ENCODE data around the gene PEX14. TPM values are rescaled to one million over a fixed set of nuclear protein-coding genes. Genes with fewer than 3 reads are reported as not detected.
A peak's percentile ranks its signal among the peaks of the same experiment; 100 is the strongest.

PEX14 gene
- total and polyA plus RNA-seq, 8 donors, result 8.2 to 26.3 (median 12.6) TPM

DNA sequence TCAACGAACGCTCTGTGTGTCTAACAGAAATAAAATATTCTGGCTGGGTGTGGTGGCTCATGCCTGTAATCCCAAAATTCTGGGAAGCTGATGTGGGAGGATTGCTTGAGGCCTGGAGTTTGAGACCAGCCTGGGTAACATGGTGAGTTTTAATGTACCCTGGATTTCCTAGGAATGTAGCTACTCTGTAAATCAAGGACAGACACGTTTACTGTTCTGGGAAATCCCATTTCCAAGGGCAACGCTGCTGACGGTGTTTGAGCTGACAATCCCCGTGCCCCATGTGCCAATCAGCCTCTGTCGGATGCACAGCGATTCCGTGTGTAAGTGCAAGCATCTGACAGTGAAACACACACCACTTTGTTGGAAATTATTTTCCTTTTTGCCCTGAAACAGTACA lies 16.9 kb upstream of the PEX14 start:
- no peak for DNase-seq
- peaks cover 6 to 19% (median 9%) of the 10 kb centered on the region in 4 donors for H3K4me1 ChIP-seq
- WGBS, 5 donors, result 69 to 91% (median 85%) methylated on average over 9 of the region's 9 CpGs
- H3K4me3 ChIP-seq, result no peak overlapping the region
- H3K27ac ChIP-seq, result no peak overlapping the region
- no peaks in the 10 kb centered on the region for H3K9me3 ChIP-seq
- peaks cover 19 to 49% (median 40%) of the 10 kb centered on the region in 4 donors for H3K36me3 ChIP-seq
- H3K27me3 ChIP-seq, result no peaks in the 10 kb centered on the region
- TF ChIP-seq, protein P1, sequence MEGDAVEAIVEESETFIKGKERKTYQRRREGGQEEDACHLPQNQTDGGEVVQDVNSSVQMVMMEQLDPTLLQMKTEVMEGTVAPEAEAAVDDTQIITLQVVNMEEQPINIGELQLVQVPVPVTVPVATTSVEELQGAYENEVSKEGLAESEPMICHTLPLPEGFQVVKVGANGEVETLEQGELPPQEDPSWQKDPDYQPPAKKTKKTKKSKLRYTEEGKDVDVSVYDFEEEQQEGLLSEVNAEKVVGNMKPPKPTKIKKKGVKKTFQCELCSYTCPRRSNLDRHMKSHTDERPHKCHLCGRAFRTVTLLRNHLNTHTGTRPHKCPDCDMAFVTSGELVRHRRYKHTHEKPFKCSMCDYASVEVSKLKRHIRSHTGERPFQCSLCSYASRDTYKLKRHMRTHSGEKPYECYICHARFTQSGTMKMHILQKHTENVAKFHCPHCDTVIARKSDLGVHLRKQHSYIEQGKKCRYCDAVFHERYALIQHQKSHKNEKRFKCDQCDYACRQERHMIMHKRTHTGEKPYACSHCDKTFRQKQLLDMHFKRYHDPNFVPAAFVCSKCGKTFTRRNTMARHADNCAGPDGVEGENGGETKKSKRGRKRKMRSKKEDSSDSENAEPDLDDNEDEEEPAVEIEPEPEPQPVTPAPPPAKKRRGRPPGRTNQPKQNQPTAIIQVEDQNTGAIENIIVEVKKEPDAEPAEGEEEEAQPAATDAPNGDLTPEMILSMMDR (IDR thresholded peaks at IDR 0.05), result no peak
- no peak for TF ChIP-seq EP300 (IDR thresholded peaks at IDR 0.05)
- no peak for TF ChIP-seq POLR2A (IDR thresholded peaks at IDR 0.05)
- intact Hi-C loops (cut with DNase I; ENCODE audit: low total_unique reads), result no loop called here

DNA sequence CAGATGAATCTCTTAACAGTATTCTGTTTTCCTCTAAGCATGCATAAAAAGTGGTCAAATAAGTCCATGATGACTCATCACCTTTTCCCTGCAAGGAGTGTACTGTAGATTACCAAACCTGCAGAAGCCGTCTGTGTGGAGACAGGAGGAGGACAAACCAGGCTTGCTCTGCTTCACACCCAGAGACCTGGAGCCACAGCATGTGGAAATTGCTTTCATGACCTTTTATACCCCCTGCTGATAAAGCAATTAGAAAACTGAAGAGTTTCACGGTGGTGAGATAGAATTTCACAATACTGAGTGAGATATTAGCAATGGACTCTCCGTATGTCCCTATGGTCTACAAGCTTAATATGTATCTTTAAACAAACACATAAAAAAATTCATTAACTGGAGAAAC lies 15.6 kb upstream of the PEX14 start:
- Histone ChIP-seq H3K9me3 (no peaks in the 10 kb centered on the region), H3K27me3 (no peaks in the 10 kb centered on the region), H3K4me3 (no peak overlapping the region), H3K36me3 (peaks cover 30 to 62% (median 53%) of the 10 kb centered on the region in 4 donors), H3K27ac (peak overlapping the region in 2 of 5 donors; percentile 8 to 17), H3K4me1 (peaks cover 6 to 19% (median 9%) of the 10 kb centered on the region in 4 donors)
- intact Hi-C loops (cut with DNase I; ENCODE audit: low total_unique reads), result no loop called here
- peak in 1 of 2 donors; percentile 69 for DNase-seq
- no peak for TF ChIP-seq POLR2A (IDR thresholded peaks at IDR 0.05)
- peak in 1 of 3 donors; percentile 27 for TF ChIP-seq POLR2AphosphoS5 (IDR thresholded peaks at IDR 0.05)
- WGBS, 5 donors, result 28 to 50% (median 39%) methylated on average over 3 of the region's 3 CpGs

DNA sequence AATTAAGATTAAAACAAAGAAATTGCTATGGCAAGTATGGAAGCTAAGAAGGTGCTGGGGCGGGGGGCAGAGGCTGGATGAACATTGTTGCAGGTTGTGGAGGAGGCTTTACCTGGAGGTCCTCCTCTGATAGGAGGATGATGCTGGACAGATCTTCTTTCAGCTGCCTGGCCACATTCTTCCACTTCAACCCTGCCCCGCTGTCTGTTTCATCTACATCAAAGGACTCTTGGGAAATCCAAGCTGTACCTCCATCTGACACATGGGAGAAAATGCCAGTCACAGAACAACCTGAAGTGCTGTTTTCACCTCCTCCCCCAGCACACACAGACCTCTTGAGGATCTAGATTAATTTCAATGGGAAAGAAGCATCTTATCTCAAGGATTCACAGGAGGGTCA lies 7.7 kb upstream of the PEX14 start:
- Histone ChIP-seq H3K4me1 (peaks cover 10 to 15% (median 13%) of the 10 kb centered on the region in 4 donors), H3K9me3 (no peaks in the 10 kb centered on the region), H3K4me3 (no peak overlapping the region), H3K27ac (no peak overlapping the region), H3K27me3 (no peaks in the 10 kb centered on the region), H3K36me3 (peaks cover 55 to 75% (median 74%) of the 10 kb centered on the region in 4 donors)
- TF ChIP-seq POLR2AphosphoS5 (IDR thresholded peaks at IDR 0.05), result no peak
- TF ChIP-seq EP300 (IDR thresholded peaks at IDR 0.05), result no peak
- TF ChIP-seq POLR2A (IDR thresholded peaks at IDR 0.05), result no peak
- TF ChIP-seq, protein P1 (IDR thresholded peaks at IDR 0.05), result no peak
- intact Hi-C loops (cut with DNase I; ENCODE audit: low total_unique reads), result no loop called here
- 89 to 98% (median 98%) methylated on average over 2 of the region's 2 CpGs for WGBS, 5 donors
- DNase-seq, result no peak

DNA sequence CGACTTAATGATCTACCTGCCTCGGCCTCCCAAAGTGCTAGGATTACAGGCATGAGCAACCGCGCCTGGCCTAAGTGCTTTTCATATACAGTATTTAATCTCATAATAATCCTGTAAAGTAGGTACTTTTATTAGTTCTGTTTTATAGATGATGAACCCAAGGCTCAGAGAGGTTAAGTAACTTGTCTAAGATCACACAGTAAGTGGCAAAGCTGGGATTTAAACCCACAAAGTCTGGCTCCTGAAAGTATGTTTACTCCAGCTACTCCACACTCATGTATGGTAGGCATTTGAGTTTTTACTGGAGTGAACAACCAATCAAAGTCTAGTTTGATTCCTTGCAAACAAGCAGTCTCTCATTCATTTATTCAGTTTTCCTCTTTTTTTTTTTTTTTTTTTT lies 4.7 kb upstream of the PEX14 start:
- no peak for DNase-seq
- Histone ChIP-seq H3K27ac (no peak overlapping the region), H3K36me3 (peaks cover 27 to 46% (median 44%) of the 10 kb centered on the region in 4 donors), H3K4me3 (no peak overlapping the region), H3K9me3 (no peaks in the 10 kb centered on the region), H3K4me1 (peaks cover 10 to 33% (median 24%) of the 10 kb centered on the region in 4 donors), H3K27me3 (no peaks in the 10 kb centered on the region)
- intact Hi-C loops (cut with DNase I; ENCODE audit: low total_unique reads), result no loop called here
- no peak for TF ChIP-seq POLR2A (IDR thresholded peaks at IDR 0.05)
- TF ChIP-seq, protein P1 (IDR thresholded peaks at IDR 0.05), result no peak
- TF ChIP-seq EP300 (IDR thresholded peaks at IDR 0.05), result no peak
- TF ChIP-seq POLR2AphosphoS5 (IDR thresholded peaks at IDR 0.05), result no peak
- WGBS, 5 donors, result 95 to 99% (median 97%) methylated on average over 4 of the region's 4 CpGs

DNA sequence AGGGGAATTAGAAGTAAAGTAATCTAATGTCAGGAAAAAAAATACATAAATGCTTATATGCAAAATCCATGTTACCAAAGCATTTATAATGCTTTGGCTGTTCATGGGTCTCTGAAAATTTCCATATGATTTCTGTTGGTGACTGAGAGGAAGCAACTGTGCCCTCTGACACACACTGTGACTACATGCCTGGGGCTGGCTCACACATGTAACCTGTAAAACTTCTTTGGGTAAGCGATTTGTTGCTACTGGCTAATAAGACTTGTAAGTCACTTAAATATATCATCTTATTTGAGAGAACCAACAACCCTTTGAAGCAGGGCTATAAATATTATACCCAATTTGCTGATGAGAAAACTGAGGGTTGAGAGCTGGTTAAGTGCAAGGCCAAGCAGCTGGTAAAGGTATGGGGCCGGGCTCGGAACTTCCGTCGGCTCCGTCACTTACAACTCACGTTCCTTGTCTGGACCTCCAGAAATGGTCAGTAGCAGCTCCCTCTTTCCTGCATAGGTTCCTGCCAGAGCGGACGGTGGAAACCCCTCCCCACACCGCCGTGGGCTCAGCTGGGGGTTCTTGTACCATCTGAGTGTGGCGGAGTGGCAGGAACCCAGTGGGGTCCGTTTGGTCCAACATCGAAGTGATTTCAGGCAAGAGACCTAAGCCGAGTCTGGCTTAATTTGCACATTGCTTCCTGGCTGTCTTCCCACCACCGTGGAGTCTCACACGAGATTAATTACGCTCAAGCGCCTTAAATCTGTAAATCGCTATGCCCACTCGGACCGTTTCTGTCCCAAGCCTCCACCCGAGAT lies 3.1 kb upstream of the PEX14 start:
- Histone ChIP-seq H3K4me3 (peak overlapping the region; percentile 74 to 93 (median 85)), H3K27ac (peak overlapping the region; percentile 82 to 86 (median 83)), H3K9me3 (no peaks in the 10 kb centered on the region), H3K4me1 (peaks cover 22 to 47% (median 39%) of the 10 kb centered on the region in 4 donors), H3K27me3 (no peaks in the 10 kb centered on the region), H3K36me3 (peaks cover 12 to 30% (median 28%) of the 10 kb centered on the region in 4 donors)
- WGBS, 5 donors, result 6 to 13% (median 10%) methylated on average over 21 to 23 of the region's 23 CpGs
- intact Hi-C loops (cut with DNase I; ENCODE audit: low total_unique reads), result no loop called here
- TF ChIP-seq EP300 (IDR thresholded peaks at IDR 0.05) (no peak), POLR2A (IDR thresholded peaks at IDR 0.05) (no peak), POLR2AphosphoS5 (IDR thresholded peaks at IDR 0.05) (no peak)
- TF ChIP-seq, protein P1 (IDR thresholded peaks at IDR 0.05), result no peak
- DNase-seq, result no peak
